ENCODE results near the gene FN3KRP. TPM values are rescaled to one million over a fixed set of nuclear protein-coding genes. Genes with fewer than 3 reads are reported as not detected.

FN3KRP gene
- total and polyA plus RNA-seq, 2 of the 13 experiments (the other 11 are each of a cell fraction or from before 2014, with no cell fraction given) = 22.4 to 28.2 TPM

GRCh38 chr17:82767041-82767754 is 50.7 kb downstream of the FN3KRP start:
- no TSS peak for BruUV-seq (replicated peaks)
- WGBS (ENCODE audit: low lambda C conversion rate) = 84% methylated on average over 24 of the region's 24 CpGs
- Histone ChIP-seq H3K9me3 (ENCODE audit: low read length) (no peaks in the 10 kb centered on the region), H4K20me1 (ENCODE audit: insufficient read depth, low read length) (no peaks in the 10 kb centered on the region), H3K36me3 (replicated peaks in 1 of 2; ENCODE audit: control insufficient read depth in 1 of 2, insufficient read depth in 2 of 2, low read length in 2 of 2) (peaks cover 24 to 56% of the 10 kb centered on the region in 2 experiments; a peak in 4 of 5 replicates), H3K9ac (ENCODE audit: insufficient read depth, low read depth, low read length) (no peak overlapping the region), H3K27ac (ENCODE audit: extremely low read length, insufficient read depth, low read length) (no peak overlapping the region), H3K27me3 (ENCODE audit: control insufficient read depth in 1 of 2, insufficient read depth in 2 of 2, low read length in 2 of 2) (no peaks in the 10 kb centered on the region), H2AFZ (ENCODE audit: low read length) (no peak overlapping the region), H3K4me2 (ENCODE audit: low read depth, low read length) (no peak overlapping the region), H3K4me3 (replicated peaks in 1 of 3; ENCODE audit: insufficient read depth in 1 of 3, low read depth in 2 of 3, low read length in 3 of 3) (no peak overlapping the region), H3K4me1 (ENCODE audit: insufficient read depth, low read length) (no peaks in the 10 kb centered on the region), H3K79me2 (ENCODE audit: insufficient read depth, low read length) (no peaks in the 10 kb centered on the region)
- in situ Hi-C loops (cut with HindIII; ENCODE audit: extremely low pct_ligation_motif_present, low pct_unique_long_range_greater_than_20kb) (no loop called here), intact Hi-C loops (cut with micrococcal nuclease; ENCODE audit: unreplicated experiment) (loop anchor here (1.0 to 2.0 kb wide), 4 partner anchors 28 to 99 kb away; partner anchors contain the start of gene FN3KRP)
- ChIA-PET POLR2A (no interaction called here), CTCF (ENCODE audit: low intra/inter-chr PET ratio, low total read pairs) (interaction anchor here (0.8 to 4.3 kb wide), 6 partner anchors 29 to 99 kb away, joined by 3 to 26 read pairs (median 7); no protein-coding TSS in a partner anchor)
- FAIRE-seq (no peak), ATAC-seq (peak; percentile 81), DNase-seq (ENCODE audit: low spot score) (peak; percentile 49)
- TF ChIP-seq ARID3A (IDR thresholded peaks at IDR 0.05; ENCODE audit: low read depth, low read length) = peak; percentile 86
- TF ChIP-seq ZNF615 (CRISPR knock-in tag; IDR thresholded peaks at IDR 0.05; ENCODE audit: borderline replicate concordance) = no peak
- TF ChIP-seq ZSCAN21 (CRISPR knock-in tag; IDR thresholded peaks at IDR 0.05; ENCODE audit: borderline replicate concordance) = no peak
- TF ChIP-seq ZNF317 (CRISPR knock-in tag; IDR thresholded peaks at IDR 0.05) = 0 out of 2 replicates have a peak, but pooled peaks have one; percentile 50
- peak; percentile 46 for TF ChIP-seq HOXA3 (CRISPR knock-in tag; IDR thresholded peaks at IDR 0.05)
- no peak for TF ChIP-seq MTF2 (CRISPR knock-in tag; IDR thresholded peaks at IDR 0.05; ENCODE audit: borderline replicate concordance)
- TF ChIP-seq ZBTB33 (CRISPR knock-in tag; IDR thresholded peaks at IDR 0.05) = peak; percentile 50; the same call in 1 of the 2 replicates
- TF ChIP-seq KDM3A (CRISPR knock-in tag; IDR thresholded peaks at IDR 0.05; ENCODE audit: low read depth) = 0 out of 2 replicates have a peak, but pooled peaks have one; percentile 38
- TF ChIP-seq AGO2 (optimal IDR thresholded peaks at IDR 0.05; ENCODE audit: low read depth, low read length) = peak; percentile 52
- peak; percentile 22; the same call in 1 of the 2 replicates for TF ChIP-seq DRAP1 (CRISPR knock-in tag; IDR thresholded peaks at IDR 0.05)
- TF ChIP-seq TFDP1 (CRISPR knock-in tag; IDR thresholded peaks at IDR 0.05; ENCODE audit: borderline replicate concordance) = no peak
- peak in 1 of 2 experiments; percentile 31; a peak in 1 of 4 replicates for TF ChIP-seq HMGXB4 (CRISPR knock-in tag; IDR thresholded peaks at IDR 0.05; ENCODE audit: borderline replicate concordance in 1 of 2, low read depth in 1 of 2)
- TF ChIP-seq EP300 (IDR thresholded peaks at IDR 0.05; ENCODE audit: low read depth in 2 of 2, low read length in 2 of 2) = no peak
- no peak for TF ChIP-seq EP300 (CRISPR knock-in tag; IDR thresholded peaks at IDR 0.05; ENCODE audit: borderline replicate concordance)
- no peak for TF ChIP-seq ZFP36L1 (CRISPR knock-in tag; IDR thresholded peaks at IDR 0.05)
- TF ChIP-seq ERF (CRISPR knock-in tag; IDR thresholded peaks at IDR 0.05) = 0 out of 2 replicates have a peak, but pooled peaks have one; percentile 43
